Naive thymus-derived CD4-positive, alpha-beta T cell (primary cell): ENCODE data around the gene ASAP2. TPM values are rescaled to one million over a fixed set of nuclear protein-coding genes. Genes with fewer than 3 reads are reported as not detected.
A peak's percentile ranks its signal among the peaks of the same experiment; 100 is the strongest.

Experiments
- ATAC-seq: fragments of 150-1000 bp; cut with Tn5 transposase; 2 replicates; pipeline ENCODE4 v1.10.0; 2021; ENCODE audit warnings: mild to moderate bottlenecking, moderate library complexity
- CTCF ChIA-PET: fragments of 350-600 bp; sonication (Branson Sonifier 250); formaldehyde crosslinking; loops from one replicate; lab custom pipeline; 2021; ENCODE audit warnings: antibody characterized with exemption; lab: Charles Lee
- POLR2A ChIA-PET: fragments of 350-600 bp; sonication (Branson Sonifier 250); formaldehyde crosslinking; loops from one replicate; lab custom pipeline; 2021; ENCODE audit warnings: antibody characterized with exemption, inconsistent platforms; lab: Charles Lee
- DNase-seq, 9 donors: peaks; one replicate each; pipeline versions ENCODE4 v3.0.0 to v3.0.0-alpha.2; 2020 to 2022; ENCODE audit warnings: mixed read lengths in 1 of 9
- H3K27ac ChIP-seq: one replicate; pipeline ENCODE4 v1.7.0; 2013; ENCODE audit warnings: mild to moderate bottlenecking, low read depth, low read length, moderate library complexity
- H3K27me3 ChIP-seq, 2 donors: one replicate each; pipeline ENCODE4 v1.7.0; 2013; ENCODE audit warnings: low read length in 2 of 2, mild to moderate bottlenecking in 2 of 2, moderate library complexity in 2 of 2; ENCODE audit not compliant: control insufficient read depth in 2 of 2, insufficient read depth in 2 of 2
- H3K36me3 ChIP-seq, 3 experiments: 1 replicate in 2 of 3; 2 replicates in 1 of 3; pipeline ENCODE4 v1.7.0; 2013; ENCODE audit warnings: low read length in 3 of 3, mild to moderate bottlenecking in 3 of 3, moderate library complexity in 1 of 3; ENCODE audit not compliant: insufficient read depth in 3 of 3, control insufficient read depth in 2 of 3
- H3K4me1 ChIP-seq, 2 donors: one replicate each; pipeline ENCODE4 v1.7.0; 2013; ENCODE audit warnings: low read length in 2 of 2, mild to moderate bottlenecking in 2 of 2, moderate library complexity in 1 of 2; ENCODE audit not compliant: control insufficient read depth in 2 of 2, insufficient read depth in 2 of 2
- H3K4me3 ChIP-seq: 2 replicates; pipeline ENCODE4 v1.7.0; 2013; ENCODE audit warnings: mild to moderate bottlenecking, low read length
- H3K9me3 ChIP-seq, 3 experiments: 1 replicate in 2 of 3; 2 replicates in 1 of 3; pipeline ENCODE4 v1.7.0; 2013; ENCODE audit warnings: low read length in 3 of 3; ENCODE audit not compliant: control insufficient read depth in 2 of 3
- H3K27ac Mint-ChIP-seq, 9 donors: one replicate each; pipeline ENCODE4 v1.8.0; 2020 to 2022; ENCODE audit warnings: mixed read lengths in 9 of 9, mild to moderate bottlenecking in 8 of 9, moderate library complexity in 5 of 9, inconsistent platforms in 2 of 9
- H3K27me3 Mint-ChIP-seq, 5 donors: one replicate each; pipeline ENCODE4 v1.8.0; 2021 to 2022; ENCODE audit warnings: mixed read lengths in 5 of 5, mild to moderate bottlenecking in 1 of 5
- H3K36me3 Mint-ChIP-seq, 5 donors: one replicate each; pipeline ENCODE4 v1.8.0; 2020 to 2022; ENCODE audit warnings: mixed read lengths in 5 of 5, mild to moderate bottlenecking in 3 of 5, inconsistent platforms in 1 of 5
- H3K4me1 Mint-ChIP-seq, 7 donors: one replicate each; pipeline ENCODE4 v1.8.0; 2020 to 2022; ENCODE audit warnings: mixed read lengths in 7 of 7, mild to moderate bottlenecking in 3 of 7, inconsistent platforms in 1 of 7
- H3K4me3 Mint-ChIP-seq, 10 donors: one replicate each; pipeline ENCODE4 v1.8.0; 2020 to 2022; ENCODE audit warnings: mild to moderate bottlenecking in 10 of 10, mixed read lengths in 10 of 10, moderate library complexity in 6 of 10, inconsistent platforms in 2 of 10
- H3K9me3 Mint-ChIP-seq, 11 donors: one replicate each; pipeline ENCODE4 v1.8.0; 2020 to 2022; ENCODE audit warnings: mixed read lengths in 11 of 11, mild to moderate bottlenecking in 4 of 11, inconsistent platforms in 1 of 11, moderate library complexity in 1 of 11
- intact Hi-C, 2 donors: fragments of 100-400 bp; cut with micrococcal nuclease; formaldehyde crosslinking; loops; one replicate each; pipeline ENCODE4 v1.15.1; 2023
- polyA plus RNA-seq, 2 donors: library from polyadenylated mRNA; unstranded; fragments of 300-500 nt; fragmentation: Illumina TruSeq; gene quantifications; one replicate each; pipeline ENCODE4 v1.2.3, GENCODE V29; 2021
- total RNA-seq, 6 experiments: library from RNA in 5 of 6; stranded (reverse) in 5 of 6; gene quantifications; 1 replicate in 5 of 6; 2 replicates in 1 of 6; pipeline ENCODE4 v1.2.3 and lab custom pipeline; 2021 to 2026

Gene ASAP2
- total and polyA plus RNA-seq, 7 experiments from 2014 or later: 0.10 to 1.2 (median 0.45) TPM; not detected in 4

- no peaks in the 10 kb centered on the region for H3K27me3 ChIP-seq
- H3K36me3 ChIP-seq: peaks cover 0 to 19% (median 0%) of the 10 kb centered on the region in 3 experiments
- peaks cover 10 to 26% of the 10 kb centered on the region in 2 donors for H3K4me1 ChIP-seq
- no peaks in the 10 kb centered on the region for H3K9me3 Mint-ChIP-seq
- intact Hi-C loops: no loop called here
- H3K4me3 ChIP-seq: no peak overlapping the region
- no peaks in the 10 kb centered on the region for H3K27me3 Mint-ChIP-seq
- ChIA-PET POLR2A (interaction anchor here (0.6 kb wide), 1 partner anchor 16 kb away, joined by 3 read pairs; no protein-coding TSS in a partner anchor), CTCF (no interaction called here)
- H3K27ac ChIP-seq: no peak overlapping the region
- H3K4me3 Mint-ChIP-seq: no peak overlapping the region
- peaks cover 26 to 59% (median 43%) of the 10 kb centered on the region in 7 donors for H3K4me1 Mint-ChIP-seq
- no peak for DNase-seq
- no peaks in the 10 kb centered on the region for H3K9me3 ChIP-seq
- H3K27ac Mint-ChIP-seq: peak overlapping the region in 1 of 9 donors; percentile 31
- no peak for ATAC-seq
- H3K36me3 Mint-ChIP-seq: peaks cover 0 to 20% (median 6%) of the 10 kb centered on the region in 5 donors
Observed at GRCh38 chr2:9418746-9419145, 212.1 kb downstream of the ASAP2 start.

DNA sequence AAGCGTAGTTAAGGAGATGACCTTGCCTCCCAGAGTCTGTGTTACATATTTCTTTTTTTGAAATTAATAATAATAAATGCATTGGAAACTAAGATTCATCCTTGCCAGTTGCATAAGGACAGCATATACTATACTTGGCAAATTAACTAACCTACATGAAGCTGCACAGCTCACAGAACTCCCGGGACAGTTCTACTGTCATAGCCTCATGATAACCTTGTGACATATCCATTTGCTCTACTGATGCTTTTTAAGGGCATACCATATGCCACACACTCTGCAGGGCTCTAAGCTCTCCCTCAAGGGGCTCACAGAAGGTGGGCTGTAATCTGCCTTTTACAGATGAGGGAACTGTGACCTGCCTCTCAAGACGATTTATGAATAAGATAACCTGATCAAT is 212.9 kb downstream of the ASAP2 start:
- Histone ChIP-seq H3K36me3 (peaks cover 0 to 17% (median 0%) of the 10 kb centered on the region in 3 experiments), H3K27ac (no peak overlapping the region), H3K4me3 (no peak overlapping the region), H3K27me3 (no peaks in the 10 kb centered on the region), H3K9me3 (no peaks in the 10 kb centered on the region), H3K4me1 (peaks cover 14 to 32% of the 10 kb centered on the region in 2 donors)
- H3K27me3 Mint-ChIP-seq: no peaks in the 10 kb centered on the region
- no peak for DNase-seq
- H3K9me3 Mint-ChIP-seq: no peaks in the 10 kb centered on the region
- H3K36me3 Mint-ChIP-seq: peaks cover 0 to 15% (median 6%) of the 10 kb centered on the region in 5 donors
- no peak overlapping the region for H3K4me3 Mint-ChIP-seq
- ChIA-PET CTCF (interaction anchor here (0.6 kb wide), 2 partner anchors 12 to 279 kb away, joined by 4 read pairs; no protein-coding TSS in a partner anchor), POLR2A (no interaction called here)
- peak overlapping the region in 1 of 9 donors; percentile 17 for H3K27ac Mint-ChIP-seq
- intact Hi-C loops: no loop called here
- no peak for ATAC-seq
- peaks cover 31 to 57% (median 42%) of the 10 kb centered on the region in 7 donors for H3K4me1 Mint-ChIP-seq

DNA sequence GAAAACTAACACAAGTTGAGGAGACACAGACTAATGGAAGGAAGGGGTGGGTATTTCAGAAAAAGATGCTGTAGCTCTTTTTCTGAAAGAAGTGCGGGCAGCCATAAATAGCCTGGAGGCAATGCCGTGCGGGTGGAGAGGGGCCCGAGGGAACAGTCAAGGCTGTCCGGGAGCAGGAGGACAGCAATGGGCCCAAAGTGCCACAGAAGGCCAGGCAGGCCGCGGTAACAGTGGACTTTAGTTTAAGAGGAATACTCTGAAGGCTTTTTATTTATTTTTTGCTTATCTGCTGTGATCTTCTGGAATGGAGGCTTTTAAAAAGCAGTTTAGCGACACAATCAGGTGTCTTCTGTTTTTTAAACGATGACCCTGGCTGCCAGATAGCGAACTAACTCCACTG is 213.9 kb downstream of the ASAP2 start:
- no peak for ATAC-seq
- Mint-ChIP-seq H3K4me1 (peaks cover 29 to 53% (median 41%) of the 10 kb centered on the region in 7 donors), H3K27ac (peak overlapping the region in 4 of 9 donors; percentile 0 to 17 (median 14))

GRCh38 chr2:9422321-9423099 is 215.9 kb downstream of the ASAP2 start:
- Histone ChIP-seq H3K9me3 (no peaks in the 10 kb centered on the region), H3K4me3 (peak overlapping the region; percentile 90), H3K27me3 (no peaks in the 10 kb centered on the region), H3K4me1 (peaks cover 22 to 24% of the 10 kb centered on the region in 2 donors), H3K36me3 (peaks cover 0 to 8% (median 0%) of the 10 kb centered on the region in 3 experiments), H3K27ac (peak overlapping the region; percentile 84)
- Mint-ChIP-seq H3K4me1 (peaks cover 20 to 45% (median 32%) of the 10 kb centered on the region in 7 donors), H3K36me3 (peaks cover 0 to 9% (median 6%) of the 10 kb centered on the region in 5 donors), H3K9me3 (no peaks in the 10 kb centered on the region), H3K27me3 (no peaks in the 10 kb centered on the region), H3K4me3 (peak overlapping the region in 5 of 10 donors; percentile 87 to 95 (median 92)), H3K27ac (peak overlapping the region in 8 of 9 donors; percentile 62 to 93 (median 88))
- POLR2A ChIA-PET: interaction anchor here (0.5 to 2.1 kb wide), 6 partner anchors 48 to 741 kb away, joined by 3 to 11 read pairs (median 6); partner anchors contain the start of genes ADAM17 and ID2
- ATAC-seq (peak; percentile 19), DNase-seq (peak; percentile 17 to 56 (median 40))
- CTCF ChIA-PET: no interaction called here
- intact Hi-C loops: loop anchor here (1.0 to 10.0 kb wide), 15 partner anchors 52 to 1732 kb away; partner anchors contain the start of genes ADAM17 (in 2 of the 2), HPCAL1 (in 2 of the 2), IAH1 (in 2 of the 2) and KIDINS220 (in 2 of the 2)

More for the DNA sequence above, 213.9 kb downstream of the ASAP2 start:
- H3K9me3 Mint-ChIP-seq: no peaks in the 10 kb centered on the region
- H3K4me3 Mint-ChIP-seq: peak overlapping the region in 7 of 10 donors; percentile 9 to 51 (median 18)
- H3K9me3 ChIP-seq: no peaks in the 10 kb centered on the region
- no peak overlapping the region for H3K27ac ChIP-seq
- H3K27me3 ChIP-seq: no peaks in the 10 kb centered on the region
- H3K27me3 Mint-ChIP-seq: no peaks in the 10 kb centered on the region
- intact Hi-C loops: loop anchor here (5.0 to 10.0 kb wide), 7 partner anchors 362 to 1734 kb away; partner anchors contain the start of genes KIDINS220 (in 2 of the 2), SLC66A3 (in 2 of the 2), KLF11 (in 1 of the 2) and MBOAT2 (in 1 of the 2)
- H3K36me3 ChIP-seq: peaks cover 0 to 17% (median 0%) of the 10 kb centered on the region in 3 experiments
- H3K4me1 ChIP-seq: peaks cover 22 to 34% of the 10 kb centered on the region in 2 donors
- no peak for DNase-seq
- peaks cover 0 to 15% (median 6%) of the 10 kb centered on the region in 5 donors for H3K36me3 Mint-ChIP-seq
- ChIA-PET POLR2A (no interaction called here), CTCF (no interaction called here)
- no peak overlapping the region for H3K4me3 ChIP-seq

- DNase-seq (peak; percentile 88 to 98 (median 94)), ATAC-seq (peak; percentile 92)
- H3K9me3 ChIP-seq: no peaks in the 10 kb centered on the region
- H3K4me1 ChIP-seq: peaks cover 22 to 24% of the 10 kb centered on the region in 2 donors
- peaks cover 0 to 8% (median 0%) of the 10 kb centered on the region in 3 experiments for H3K36me3 ChIP-seq
- Mint-ChIP-seq H3K27me3 (no peaks in the 10 kb centered on the region), H3K9me3 (no peaks in the 10 kb centered on the region), H3K4me3 (peak within 1 kb of the TSS in 5 of 10 donors; percentile 87 to 95 (median 92)), H3K36me3 (peaks cover 0 to 7% (median 2%) of the 10 kb centered on the region in 5 donors), H3K4me1 (peaks cover 20 to 41% (median 28%) of the 10 kb centered on the region in 7 donors), H3K27ac (peak within 1 kb of the TSS in 8 of 9 donors; percentile 82 to 97 (median 92))
- intact Hi-C loops: loop anchor here (1.0 to 10.0 kb wide), 15 partner anchors 51 to 1731 kb away; partner anchors contain the start of genes ADAM17 (in 2 of the 2), HPCAL1 (in 2 of the 2), IAH1 (in 2 of the 2) and KIDINS220 (in 2 of the 2)
- POLR2A ChIA-PET: interaction anchor here (0.5 to 2.1 kb wide), 6 partner anchors 48 to 741 kb away, joined by 3 to 11 read pairs (median 6); partner anchors contain the start of genes ADAM17 and ID2
- H3K27me3 ChIP-seq: no peaks in the 10 kb centered on the region
- peak within 1 kb of the TSS; percentile 84 for H3K27ac ChIP-seq
- CTCF ChIA-PET: no interaction called here
- H3K4me3 ChIP-seq: peak within 1 kb of the TSS; percentile 90
Observed at GRCh38 chr2:9423100-9423921, 216.7 kb downstream of the ASAP2 start, which contains the start of the genes CPSF3 and ITGB1BP1. TSS of gene CPSF3 (plus strand) at chr2:9423654. CDS start at chr2:9423774, 120 bp downstream. TSS of gene ITGB1BP1 (minus strand) at chr2:9423528. CDS start at chr2:9418697, 4,831 bp downstream.
